Keratinocyte (primary cell): ENCODE data around the gene ADGRB2.

Experiments
- CTCF ChIP-seq, 3 experiments: IDR thresholded peaks in 1 of 3; conservative IDR thresholded peaks in 1 of 3; optimal IDR thresholded peaks in 1 of 3; 2 replicates in 2 of 3; 3 replicates in 1 of 3; pipeline versions ENCODE3 to v1.5.1; 2011; ENCODE audit warnings: low read length in 3 of 3, mild to moderate bottlenecking in 3 of 3, moderate library complexity in 2 of 3, control low read depth in 1 of 3, inconsistent platforms in 1 of 3; ENCODE audit not compliant: insufficient read depth in 2 of 3; ENCODE audit errors: extremely low read depth in 1 of 3
- EZH2 ChIP-seq: IDR thresholded peaks from one replicate; pipeline ENCODE4 v1.6.1; 2012; ENCODE audit warnings: inconsistent platforms, mild to moderate bottlenecking, low read length, moderate library complexity

GRCh38 chr1:31802190-31803150 lies 38.3 kb upstream of the ADGRB2 start:
- TF ChIP-seq CTCF (optimal IDR thresholded peaks at IDR 0.05 in 1 of 3, IDR thresholded peaks at IDR 0.05 in 1 of 3, conservative IDR thresholded peaks at IDR 0.05 in 1 of 3; ENCODE audit: extremely low read depth in 1 of 3, insufficient read depth in 2 of 3, low read length in 3 of 3) (no peak), EZH2 (no peak)
